Measurements from ENCODE around the gene CRPPA.

- TF ChIP-seq CTCF (IDR thresholded peaks at IDR 0.05) (no peak), EZH2 (IDR thresholded peaks at IDR 0.05; ENCODE audit: borderline replicate concordance, insufficient read depth, low read depth, low read length, poor library complexity, severe bottlenecking) (no peak)
Measured at GRCh38 chr7:16399916-16400892, 21.1 kb downstream of the CRPPA start.
